Measurements from ENCODE around the gene CRYAA.
"Not testable (repeated sequence)": the region's sequence is repeated elsewhere in the genome, so short reads cannot be mapped to it uniquely, and the experiment has no call there.

- TF ChIP-seq POLR2AphosphoS5 (IDR thresholded peaks at IDR 0.05; ENCODE audit: insufficient read depth, low read depth, low read length); EZH2 (IDR thresholded peaks at IDR 0.05; ENCODE audit: borderline replicate concordance, low read depth, low read length, severe bottlenecking); CTCF (IDR thresholded peaks at IDR 0.05; ENCODE audit: extremely low read depth in 1 of 2, insufficient read depth in 1 of 2, low read depth in 1 of 2, low read length in 2 of 2); POLR2A (IDR thresholded peaks at IDR 0.05; ENCODE audit: low read depth, low read length): not testable (repeated sequence)
Measured at GRCh38 chr21:43153601-43154000, 15.2 kb upstream of the CRYAA start.

Measured in endothelial cell of umbilical vein (primary cell).